Hepatocyte (in vitro differentiated cells): ENCODE results near the gene TUBB3. TPM values are rescaled to one million over a fixed set of nuclear protein-coding genes. Genes with fewer than 3 reads are reported as not detected.

Experiments
- DNase-seq: peaks from one replicate; pipeline ENCODE4 v3.0.0-alpha.2; 2016; ENCODE audit warnings: low spot score
- H2AFZ ChIP-seq: fragments of 200-600 bp; sonication (generic); 2 replicates; pipeline ENCODE4 v1.6.0; 2016; ENCODE audit warnings: antibody characterized with exemption, mild to moderate bottlenecking
- H3K27ac ChIP-seq: fragments of 200-600 bp; sonication (generic); 2 replicates; pipeline ENCODE4 v1.5.1; 2016; ENCODE audit warnings: mild to moderate bottlenecking
- H3K27me3 ChIP-seq: fragments of 200-600 bp; sonication (generic); 2 replicates; pipeline ENCODE4 v1.6.1; 2016
- H3K36me3 ChIP-seq: fragments of 200-600 bp; sonication (generic); replicated peaks from 2 replicates; pipeline ENCODE4 v1.5.1; 2016; ENCODE audit warnings: low read depth; ENCODE audit not compliant: insufficient read depth
- H3K4me1 ChIP-seq: fragments of 200-600 bp; sonication (generic); 2 replicates; pipeline ENCODE4 v1.5.1; 2016; ENCODE audit warnings: mild to moderate bottlenecking, moderate library complexity; ENCODE audit not compliant: insufficient read depth
- H3K4me2 ChIP-seq: fragments of 200-600 bp; sonication (generic); 2 replicates; pipeline ENCODE4 v1.6.0; 2016
- H3K4me3 ChIP-seq: fragments of 200-600 bp; sonication (generic); 2 replicates; pipeline ENCODE4 v1.5.1; 2016; ENCODE audit warnings: mild to moderate bottlenecking
- H3K79me2 ChIP-seq: fragments of 200-600 bp; sonication (generic); 2 replicates; pipeline ENCODE4 v1.6.0; 2017; ENCODE audit warnings: mild to moderate bottlenecking
- H3K9me2 ChIP-seq: fragments of 200-600 bp; sonication (generic); replicated peaks from 2 replicates; pipeline ENCODE4 v1.6.0; 2017; ENCODE audit warnings: mild to moderate bottlenecking; ENCODE audit not compliant: insufficient read depth
- H3K9me3 ChIP-seq: fragments of 200-600 bp; sonication (generic); 2 replicates; pipeline ENCODE4 v1.5.1; 2016; ENCODE audit warnings: low read depth, mild to moderate bottlenecking
- H4K20me1 ChIP-seq: fragments of 200-600 bp; sonication (generic); 2 replicates; pipeline ENCODE4 v1.6.0; 2016; ENCODE audit warnings: mild to moderate bottlenecking; ENCODE audit not compliant: insufficient read depth, poor library complexity, severe bottlenecking
- CTCF ChIP-seq: fragments of 200-600 bp; sonication (generic); IDR thresholded peaks from 2 replicates; pipeline ENCODE4 v1.5.1; 2016; ENCODE audit warnings: antibody characterized with exemption, mild to moderate bottlenecking; ENCODE audit not compliant: poor library complexity
- EZH2 ChIP-seq: fragments of 200-600 bp; sonication (generic); IDR thresholded peaks from 2 replicates; pipeline ENCODE4 v1.6.1; 2016; ENCODE audit warnings: antibody characterized with exemption, mild to moderate bottlenecking, borderline replicate concordance
- EZH2phosphoT487 ChIP-seq: fragments of 200-600 bp; sonication (generic); IDR thresholded peaks from one replicate; pipeline ENCODE4 v1.6.1; 2018; ENCODE audit warnings: antibody characterized with exemption, mild to moderate bottlenecking, low read depth, moderate library complexity; ENCODE audit not compliant: unreplicated experiment, severe bottlenecking
- WGBS: methylation state at CpG from one replicate; pipeline ENCODE4 v1.1.6; 2016; ENCODE audit warnings: low lambda C conversion rate; ENCODE audit errors: missing lambda C conversion rate; 5-methylcytosine and 5-hydroxymethylcytosine counted together
- polyA plus RNA-seq: library from polyadenylated mRNA; unstranded; fragments of >200 nt; fragmentation: Nextera tagmentation; extraction: Ambion mirVana; gene quantifications from 2 replicates; pipeline ENCODE4 v1.2.1, GENCODE V29; 2016
- total RNA-seq: library from RNA; depleted of rRNA; stranded (reverse); fragments of >200 nt; gene quantifications from 2 replicates; pipeline ENCODE4 v1.2.3, GENCODE V29; 2014

The TUBB3 gene
- total and polyA plus RNA-seq, 2 experiments from 2014 or later = 69.3 to 87.2 TPM

- Histone ChIP-seq H3K4me2 (peak overlapping the region; percentile 98), H3K9me2 (no peaks in the 10 kb centered on the region), H3K4me1 (peaks cover 7% of the 10 kb centered on the region), H3K27me3 (no peaks in the 10 kb centered on the region), H3K27ac (no peak overlapping the region), H3K36me3 (no peaks in the 10 kb centered on the region), H3K4me3 (peak overlapping the region; percentile 42), H3K9me3 (no peaks in the 10 kb centered on the region), H3K79me2 (peaks cover 15% of the 10 kb centered on the region), H2AFZ (no peak overlapping the region), H4K20me1 (peaks cover 2% of the 10 kb centered on the region)
- TF ChIP-seq EZH2 (no peak), CTCF (no peak), EZH2phosphoT487 (no peak)
- DNase-seq = no peak
- 46% methylated on average over 32 of the region's 55 CpGs for WGBS
Observed at GRCh38 chr16:89949121-89949742, 26.1 kb downstream of the TUBB3 start.

GRCh38 chr16:89949756-89950155, 26.6 kb downstream of the TUBB3 start:
- Histone ChIP-seq H3K9me2 (no peaks in the 10 kb centered on the region), H2AFZ (no peak overlapping the region), H3K79me2 (peaks cover 15% of the 10 kb centered on the region), H3K27me3 (no peaks in the 10 kb centered on the region), H3K4me2 (peak overlapping the region; percentile 98), H3K36me3 (no peaks in the 10 kb centered on the region), H3K27ac (no peak overlapping the region), H3K4me1 (peaks cover 7% of the 10 kb centered on the region), H4K20me1 (peaks cover 2% of the 10 kb centered on the region), H3K4me3 (no peak overlapping the region), H3K9me3 (no peaks in the 10 kb centered on the region)
- TF ChIP-seq EZH2 = no peak
- TF ChIP-seq EZH2phosphoT487 = no peak
- no peak for TF ChIP-seq CTCF
- no peak for DNase-seq
- WGBS = 95% methylated on average over 12 of the region's 12 CpGs

GRCh38 chr16:89951509-89951908, 28.4 kb downstream of the TUBB3 start:
- 94% methylated on average over 5 of the region's 5 CpGs for WGBS
- H3K27me3 ChIP-seq = no peaks in the 10 kb centered on the region
- no peak overlapping the region for H2AFZ ChIP-seq
- H3K4me3 ChIP-seq = no peak overlapping the region
- no peak overlapping the region for H3K27ac ChIP-seq
- no peaks in the 10 kb centered on the region for H3K9me3 ChIP-seq
- no peak overlapping the region for H3K4me2 ChIP-seq
- H3K9me2 ChIP-seq = no peaks in the 10 kb centered on the region
- peaks cover 2% of the 10 kb centered on the region for H4K20me1 ChIP-seq
- H3K79me2 ChIP-seq = peaks cover 15% of the 10 kb centered on the region
- TF ChIP-seq CTCF (no peak), EZH2phosphoT487 (no peak), EZH2 (no peak)
- no peaks in the 10 kb centered on the region for H3K36me3 ChIP-seq
- no peak for DNase-seq
- peaks cover 7% of the 10 kb centered on the region for H3K4me1 ChIP-seq

- no peak overlapping the region for H3K4me3 ChIP-seq
- no peak overlapping the region for H2AFZ ChIP-seq
- H3K9me2 ChIP-seq = no peaks in the 10 kb centered on the region
- no peak for DNase-seq
- no peak for TF ChIP-seq CTCF
- TF ChIP-seq EZH2phosphoT487 = no peak
- TF ChIP-seq EZH2 = no peak
- no peaks in the 10 kb centered on the region for H3K36me3 ChIP-seq
- peaks cover 15% of the 10 kb centered on the region for H3K79me2 ChIP-seq
- H3K4me2 ChIP-seq = no peak overlapping the region
- H3K9me3 ChIP-seq = no peaks in the 10 kb centered on the region
- H3K27me3 ChIP-seq = no peaks in the 10 kb centered on the region
- peaks cover 2% of the 10 kb centered on the region for H4K20me1 ChIP-seq
- no peak overlapping the region for H3K27ac ChIP-seq
- H3K4me1 ChIP-seq = peaks cover 7% of the 10 kb centered on the region
- 97% methylated on average over 12 of the region's 12 CpGs for WGBS
Observed at GRCh38 chr16:89952049-89952448, 28.9 kb downstream of the TUBB3 start.
